HepG2 (cell line): ENCODE measurements around the gene WDR82. TPM values are rescaled to one million over a fixed set of nuclear protein-coding genes. Genes with fewer than 3 reads are reported as not detected.
A peak's percentile ranks its signal among the peaks of the same experiment; 100 is the strongest.

Experiments used
- ARHGAP35 ChIP-seq: sonication (generic); formaldehyde crosslinking; IDR thresholded peaks from 2 replicates; pipeline ENCODE4 v1.9.0; 2022; ENCODE audit warnings: mild to moderate bottlenecking, inconsistent platforms, moderate library complexity, missing genetic modification reagents, borderline replicate concordance
- HMGXB3 ChIP-seq: sonication (generic); formaldehyde crosslinking; IDR thresholded peaks from 2 replicates; pipeline ENCODE4 v1.4.0; 2020; ENCODE audit warnings: missing genetic modification reagents, borderline replicate concordance
- SALL2 ChIP-seq: sonication (generic); formaldehyde crosslinking; IDR thresholded peaks from 2 replicates; pipeline ENCODE4 v1.8.1; 2023; ENCODE audit warnings: mild to moderate bottlenecking, missing genetic modification reagents, inconsistent platforms
- SATB2 ChIP-seq: sonication (generic); formaldehyde crosslinking; IDR thresholded peaks from 2 replicates; pipeline ENCODE4 v1.5.0; 2020; ENCODE audit warnings: missing genetic modification reagents
- ZBTB37 ChIP-seq: sonication (generic); formaldehyde crosslinking; IDR thresholded peaks from 2 replicates; pipeline ENCODE4 v1.4.0; 2020; ENCODE audit warnings: mild to moderate bottlenecking, missing genetic modification reagents
- ZMYM2 ChIP-seq: sonication (generic); formaldehyde crosslinking; IDR thresholded peaks from 2 replicates; pipeline ENCODE4 v1.8.0; 2022; ENCODE audit warnings: mild to moderate bottlenecking, missing genetic modification reagents
- ZNF276 ChIP-seq: sonication (generic); formaldehyde crosslinking; IDR thresholded peaks from 2 replicates; pipeline ENCODE4 v1.4.0; 2020; ENCODE audit warnings: mild to moderate bottlenecking, low read depth, missing genetic modification reagents
- ZNF329 ChIP-seq: sonication (generic); formaldehyde crosslinking; IDR thresholded peaks from 2 replicates; pipeline ENCODE4 v1.9.0; 2021; ENCODE audit warnings: low read depth, mild to moderate bottlenecking, missing genetic modification reagents
- ZSCAN9 ChIP-seq: IDR thresholded peaks from 2 replicates; pipeline ENCODE4 v1.6.1; 2016; ENCODE audit warnings: borderline replicate concordance
- polyA plus RNA-seq, 8 experiments: library from polyadenylated mRNA; depleted of rRNA in 3 of 8; stranded (reverse) in 7 of 8; unstranded in 1 of 8; fragments of >200 nt; fragmentation: Illumina TruSeq in 4 of 8; extraction: Trizol in 4 of 8; gene quantifications; 2 replicates each; pipeline versions ENCODE4 v1.2.1 to v1.2.3, GENCODE V29; 2011 to 2016; ENCODE audit warnings: low read depth in 4 of 8, missing spikeins in 1 of 8, mixed read lengths in 1 of 8; ENCODE audit not compliant: insufficient read depth in 1 of 8
- total RNA-seq, 5 experiments: library from RNA; depleted of rRNA; stranded (reverse); fragments of >200 nt; fragmentation: Illumina TruSeq; extraction: Trizol; gene quantifications; 2 replicates each; pipeline ENCODE4 v1.2.3, GENCODE V29; 2016; ENCODE audit warnings: low read depth in 1 of 5
- TF ChIP-seq, protein P1 (sequence below): sonication (generic); formaldehyde crosslinking; IDR thresholded peaks from 2 replicates; pipeline ENCODE4 v1.4.0; 2020; ENCODE audit warnings: missing genetic modification reagents
- TF ChIP-seq, protein P2 (sequence below): sonication (generic); formaldehyde crosslinking; IDR thresholded peaks from 2 replicates; pipeline ENCODE4 v1.5.1; 2020; ENCODE audit warnings: mild to moderate bottlenecking, missing genetic modification reagents, moderate library complexity

The WDR82 gene
- total and polyA plus RNA-seq, 2 of the 13 experiments (the other 11 are each of a cell fraction or from before 2014, with no cell fraction given), result 39.1 to 59.5 TPM

GRCh38 chr3:52278510-52279069, at the start of gene WDR82 (continued):
- TF ChIP-seq, protein P1, sequence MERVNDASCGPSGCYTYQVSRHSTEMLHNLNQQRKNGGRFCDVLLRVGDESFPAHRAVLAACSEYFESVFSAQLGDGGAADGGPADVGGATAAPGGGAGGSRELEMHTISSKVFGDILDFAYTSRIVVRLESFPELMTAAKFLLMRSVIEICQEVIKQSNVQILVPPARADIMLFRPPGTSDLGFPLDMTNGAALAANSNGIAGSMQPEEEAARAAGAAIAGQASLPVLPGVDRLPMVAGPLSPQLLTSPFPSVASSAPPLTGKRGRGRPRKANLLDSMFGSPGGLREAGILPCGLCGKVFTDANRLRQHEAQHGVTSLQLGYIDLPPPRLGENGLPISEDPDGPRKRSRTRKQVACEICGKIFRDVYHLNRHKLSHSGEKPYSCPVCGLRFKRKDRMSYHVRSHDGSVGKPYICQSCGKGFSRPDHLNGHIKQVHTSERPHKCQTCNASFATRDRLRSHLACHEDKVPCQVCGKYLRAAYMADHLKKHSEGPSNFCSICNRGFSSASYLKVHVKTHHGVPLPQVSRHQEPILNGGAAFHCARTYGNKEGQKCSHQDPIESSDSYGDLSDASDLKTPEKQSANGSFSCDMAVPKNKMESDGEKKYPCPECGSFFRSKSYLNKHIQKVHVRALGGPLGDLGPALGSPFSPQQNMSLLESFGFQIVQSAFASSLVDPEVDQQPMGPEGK (CRISPR knock-in tag), result peak; percentile 92
- TF ChIP-seq SALL2 (peak; percentile 86), ZNF276 (CRISPR knock-in tag) (peak; percentile 29; the same call in 1 of the 2 replicates), ZSCAN9 (CRISPR knock-in tag) (peak; percentile 20), HMGXB3 (CRISPR knock-in tag) (peak; percentile 70; the same call in 1 of the 2 replicates), SATB2 (CRISPR knock-in tag) (0 out of 2 replicates have a peak, but pooled peaks have one; percentile 63), ARHGAP35 (no peak), ZNF329 (no peak; the same call in 1 of the 2 replicates), ZMYM2 (CRISPR knock-in tag) (0 out of 2 replicates have a peak, but pooled peaks have one; percentile 44), ZBTB37 (CRISPR knock-in tag) (peak; percentile 41; the same call in 1 of the 2 replicates)
- TF ChIP-seq, protein P2, sequence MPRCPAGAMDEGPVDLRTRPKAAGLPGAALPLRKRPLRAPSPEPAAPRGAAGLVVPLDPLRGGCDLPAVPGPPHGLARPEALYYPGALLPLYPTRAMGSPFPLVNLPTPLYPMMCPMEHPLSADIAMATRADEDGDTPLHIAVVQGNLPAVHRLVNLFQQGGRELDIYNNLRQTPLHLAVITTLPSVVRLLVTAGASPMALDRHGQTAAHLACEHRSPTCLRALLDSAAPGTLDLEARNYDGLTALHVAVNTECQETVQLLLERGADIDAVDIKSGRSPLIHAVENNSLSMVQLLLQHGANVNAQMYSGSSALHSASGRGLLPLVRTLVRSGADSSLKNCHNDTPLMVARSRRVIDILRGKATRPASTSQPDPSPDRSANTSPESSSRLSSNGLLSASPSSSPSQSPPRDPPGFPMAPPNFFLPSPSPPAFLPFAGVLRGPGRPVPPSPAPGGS (CRISPR knock-in tag), result 0 out of 2 replicates have a peak, but pooled peaks have one; percentile 66
